HG03280 (cell line): ENCODE data around the gene THEM5.

ENCODE experiments used
- ATAC-seq: cut with Tn5 transposase; IDR thresholded peaks from one replicate; pipeline ENCODE4 v1.9.1; 2021; ENCODE audit warnings: mild to moderate bottlenecking, moderate library complexity; ENCODE audit not compliant: unreplicated experiment

The THEM5 gene

DNA sequence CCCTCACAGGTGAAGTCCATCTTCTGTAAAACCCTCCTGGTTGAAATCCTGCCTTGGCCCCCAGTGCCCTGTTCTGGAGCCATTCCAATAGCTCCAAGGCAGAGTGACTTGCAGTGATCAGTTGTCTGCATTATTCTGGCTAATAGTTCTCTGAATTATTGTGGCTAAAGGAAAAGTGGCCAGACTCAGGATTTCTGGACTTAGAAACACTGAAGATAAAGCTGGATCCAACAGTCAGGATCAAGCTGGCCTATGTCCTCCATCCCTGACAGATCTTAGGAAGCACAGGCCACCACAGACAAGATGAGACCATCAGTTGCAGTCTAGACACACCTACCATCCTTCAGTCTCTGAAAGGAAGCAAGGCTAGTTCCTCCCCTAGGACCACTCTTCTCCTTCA, 13.1 kb downstream of the THEM5 start:
- no peak for ATAC-seq

DNA sequence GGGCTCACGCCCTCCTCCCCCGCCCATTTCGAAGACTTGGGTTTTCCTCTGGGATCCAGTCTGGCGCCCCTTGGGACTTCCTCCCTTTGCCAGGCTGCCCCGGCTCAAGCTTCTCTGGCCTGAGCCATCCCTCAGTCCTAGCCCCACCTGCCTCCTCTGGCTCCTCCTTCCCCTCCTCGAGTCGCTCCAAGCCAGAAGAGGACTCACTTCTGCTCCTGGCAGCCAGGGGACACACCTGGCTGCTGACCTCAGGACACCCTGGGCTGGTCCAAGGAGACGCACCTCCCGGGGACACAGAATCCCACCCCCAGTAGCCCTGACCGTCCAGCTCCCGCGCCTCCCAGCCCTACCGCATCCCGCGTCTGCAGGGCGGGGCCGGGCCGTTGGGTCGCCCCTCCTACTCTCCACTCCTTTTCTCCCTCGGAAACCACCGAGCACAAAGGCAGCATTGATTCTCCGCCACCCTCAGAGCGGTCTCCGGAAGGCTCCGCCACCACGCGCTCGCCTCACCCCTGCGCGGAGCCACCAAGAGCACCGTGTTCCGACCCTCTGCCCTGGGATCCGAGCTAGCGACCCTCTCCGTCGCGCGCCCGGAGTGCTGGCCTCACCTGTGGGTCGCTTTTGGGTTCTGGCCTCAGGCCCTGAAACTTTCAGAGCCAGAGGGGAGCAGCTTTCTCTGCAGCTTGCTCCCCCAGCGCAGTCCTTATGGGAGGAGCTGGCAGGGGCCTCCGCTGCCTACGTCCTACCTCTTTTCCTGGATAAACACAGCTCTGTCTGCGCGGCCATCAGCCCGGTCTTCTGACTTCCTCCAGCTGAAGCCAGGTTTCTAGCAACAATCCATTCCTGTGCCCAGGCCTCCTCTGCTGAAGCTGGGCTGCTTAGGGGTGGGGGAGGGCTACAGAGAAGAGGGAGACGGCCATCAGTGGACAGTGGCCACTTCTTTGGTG, 13.8 kb downstream of the THEM5 start, which contains the start of gene C2CD4D:
Gene C2CD4D, minus strand, starts transcription at position 364 of the 947 bp plus-strand sequence. CDS start 831 bp downstream, outside the sequence.
- no peak for ATAC-seq

DNA sequence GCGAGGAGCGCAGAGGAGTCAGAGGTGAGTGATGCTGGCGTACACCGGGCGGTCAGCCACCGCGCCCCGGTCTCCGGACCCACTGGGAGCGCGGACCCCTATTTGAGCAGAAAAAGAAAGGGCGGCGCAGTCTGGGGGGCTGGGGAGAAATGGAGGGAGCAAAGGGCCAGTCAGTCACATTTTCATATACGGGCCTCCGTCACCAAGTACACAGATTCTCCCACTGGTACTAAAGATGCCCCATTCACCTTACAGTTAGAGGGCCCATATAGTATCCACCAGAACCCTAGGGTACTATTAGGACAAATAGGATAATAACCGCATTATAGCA, 14.5 kb downstream of the THEM5 start:
- ATAC-seq: no peak

DNA sequence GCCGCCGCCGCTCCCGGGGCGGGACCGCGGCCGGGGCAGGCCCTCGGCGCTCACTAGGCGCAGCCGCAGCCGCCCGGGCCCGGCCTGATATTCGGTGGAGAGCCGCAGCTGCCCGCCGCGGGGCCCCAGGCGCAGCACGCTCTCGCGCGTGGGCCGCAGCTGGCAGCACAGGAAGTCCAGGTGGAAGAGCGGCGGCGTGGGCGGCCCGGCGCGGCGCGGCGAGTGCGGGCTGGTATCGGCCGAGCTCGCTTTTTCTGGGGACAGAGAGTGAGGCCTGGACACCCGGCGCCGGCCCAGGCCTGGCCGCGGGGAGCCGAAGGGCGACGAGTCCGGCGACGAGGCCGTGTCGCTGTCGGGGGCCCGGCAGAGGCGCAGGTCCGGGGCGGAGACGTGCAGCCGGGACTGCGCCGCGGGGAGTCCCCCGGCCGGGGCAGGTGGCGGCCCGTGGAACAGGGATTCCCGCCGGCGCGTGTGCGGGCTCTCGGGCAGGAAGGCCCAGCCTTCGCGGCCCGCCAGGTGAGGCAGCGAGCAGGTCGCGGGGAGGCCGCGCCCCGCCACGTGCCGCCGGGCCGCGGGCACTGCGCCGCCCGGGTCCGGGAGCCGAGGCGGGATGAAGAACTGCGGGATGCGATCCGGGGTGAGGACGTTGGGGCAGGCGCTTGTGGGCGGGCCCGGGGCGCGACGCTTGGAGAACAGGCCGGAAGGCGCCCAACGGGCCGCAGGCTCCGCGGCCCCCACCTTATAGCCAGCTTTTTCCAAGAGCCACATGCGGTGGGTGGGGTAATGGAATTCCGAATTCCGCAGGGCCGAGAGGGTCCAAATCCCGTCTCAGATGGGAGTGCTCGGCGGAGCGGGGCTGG, 15.1 kb downstream of the THEM5 start:
- ATAC-seq: no peak

DNA sequence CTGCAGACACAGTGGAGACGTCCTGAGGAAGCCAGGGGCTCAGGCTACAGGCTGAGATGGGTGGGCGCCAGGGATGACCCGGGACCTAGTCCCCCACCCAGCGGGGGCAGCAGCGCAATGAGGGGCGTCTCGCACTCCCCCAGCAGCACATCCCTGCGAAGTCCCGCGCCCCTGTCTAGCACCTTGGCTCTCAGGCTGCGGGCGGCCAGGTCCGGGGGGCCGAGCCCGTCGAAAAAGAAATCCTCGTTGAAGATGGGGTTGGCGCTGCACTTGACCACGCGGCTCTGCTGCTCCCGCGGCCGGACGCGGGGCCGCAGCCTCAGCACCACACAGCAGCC, 15.7 kb downstream of the THEM5 start:
- ATAC-seq: no peak

DNA sequence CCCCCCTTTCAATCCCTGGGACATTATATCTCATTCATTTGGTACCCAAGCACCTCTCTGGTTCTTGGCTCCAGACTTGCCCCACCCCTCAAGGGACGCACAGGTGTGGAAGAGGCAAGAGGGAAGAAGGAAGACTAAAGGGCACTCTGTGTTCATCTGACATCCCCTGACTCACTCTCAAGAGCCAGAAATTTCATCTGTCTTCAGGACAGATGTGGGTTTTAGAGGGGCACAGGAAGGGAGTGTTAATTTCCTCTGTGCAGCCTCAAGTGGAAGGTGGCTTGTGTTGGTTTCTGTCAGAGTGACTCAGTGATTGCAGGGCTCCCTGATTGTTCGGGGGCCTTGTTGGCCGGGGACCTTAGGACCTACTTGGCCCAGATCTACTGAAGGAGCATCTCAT, 16.3 kb downstream of the THEM5 start:
- ATAC-seq: no peak

DNA sequence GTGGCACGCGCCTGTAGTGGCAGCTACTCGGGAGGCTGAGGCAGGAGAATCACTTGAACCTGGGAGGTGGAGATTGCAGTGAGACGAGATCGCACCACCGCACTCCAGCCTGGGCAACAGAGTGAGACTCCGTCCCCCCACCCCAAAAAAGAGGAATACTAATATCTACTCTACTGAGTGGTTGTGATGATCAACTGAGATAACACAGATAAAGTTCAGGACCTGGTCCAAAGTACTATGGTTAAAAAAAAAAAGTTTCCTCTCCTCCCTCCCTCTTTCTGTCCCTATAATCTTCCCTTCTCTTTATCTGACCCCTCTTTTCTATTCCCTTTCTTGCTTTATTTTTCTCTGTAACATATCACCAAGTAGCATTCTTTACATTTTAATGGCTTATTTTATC, 17.9 kb downstream of the THEM5 start:
- ATAC-seq: no peak

DNA sequence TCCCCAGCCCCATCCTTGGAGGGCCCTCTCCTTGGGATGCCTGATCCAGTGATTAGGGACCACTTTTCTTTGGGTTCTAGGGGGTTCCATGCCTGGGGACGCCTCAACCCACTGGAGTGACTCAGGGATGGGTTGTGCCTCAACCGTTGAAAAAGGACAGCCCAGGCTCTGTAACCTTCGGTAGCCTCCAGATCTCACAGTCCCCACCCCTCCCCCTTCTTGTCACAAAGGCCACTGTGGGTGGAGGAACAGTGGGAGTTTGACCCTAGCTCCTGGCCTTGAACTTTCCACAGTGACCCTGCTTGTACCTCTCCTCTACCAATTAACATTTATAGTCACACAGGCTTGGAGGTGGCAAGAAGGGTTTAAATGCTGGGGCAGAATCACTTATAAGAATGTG, 19.3 kb downstream of the THEM5 start:
- no peak for ATAC-seq

DNA sequence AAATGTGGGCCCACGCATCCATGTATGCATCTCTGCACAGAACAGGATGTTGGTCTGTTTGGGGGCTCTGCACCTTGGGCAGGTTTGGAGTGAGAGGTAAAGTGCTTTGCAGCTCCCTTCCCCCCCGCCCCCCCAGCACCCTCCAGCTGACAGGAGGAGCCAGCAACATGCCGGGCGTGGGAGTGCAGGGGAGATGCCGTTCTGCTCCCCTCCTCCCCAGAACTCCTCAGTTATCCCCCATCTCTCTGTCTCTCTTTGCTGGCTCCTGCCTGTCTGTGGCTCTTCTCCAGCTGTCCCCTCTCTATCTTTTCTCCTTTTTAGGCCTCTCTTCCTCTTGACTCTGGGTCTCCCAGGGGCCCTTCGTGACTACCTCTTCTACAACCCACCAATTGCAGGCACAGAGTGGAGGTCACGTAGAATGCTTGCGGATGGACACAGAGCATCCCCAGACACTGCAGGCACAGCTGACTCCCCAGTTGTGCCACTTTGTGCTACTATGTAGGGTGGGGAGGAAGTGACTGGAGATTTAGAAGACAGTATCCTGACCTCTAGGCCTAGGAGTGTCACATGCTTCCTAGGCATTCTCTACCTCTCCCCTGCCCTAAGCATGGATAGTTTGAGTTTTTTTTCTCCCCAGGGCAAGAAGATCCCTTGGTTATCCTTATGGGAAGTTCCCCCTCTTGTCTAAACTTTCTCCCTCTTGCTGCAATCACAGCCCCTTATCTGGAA, 20.2 kb downstream of the THEM5 start:
- no peak for ATAC-seq

DNA sequence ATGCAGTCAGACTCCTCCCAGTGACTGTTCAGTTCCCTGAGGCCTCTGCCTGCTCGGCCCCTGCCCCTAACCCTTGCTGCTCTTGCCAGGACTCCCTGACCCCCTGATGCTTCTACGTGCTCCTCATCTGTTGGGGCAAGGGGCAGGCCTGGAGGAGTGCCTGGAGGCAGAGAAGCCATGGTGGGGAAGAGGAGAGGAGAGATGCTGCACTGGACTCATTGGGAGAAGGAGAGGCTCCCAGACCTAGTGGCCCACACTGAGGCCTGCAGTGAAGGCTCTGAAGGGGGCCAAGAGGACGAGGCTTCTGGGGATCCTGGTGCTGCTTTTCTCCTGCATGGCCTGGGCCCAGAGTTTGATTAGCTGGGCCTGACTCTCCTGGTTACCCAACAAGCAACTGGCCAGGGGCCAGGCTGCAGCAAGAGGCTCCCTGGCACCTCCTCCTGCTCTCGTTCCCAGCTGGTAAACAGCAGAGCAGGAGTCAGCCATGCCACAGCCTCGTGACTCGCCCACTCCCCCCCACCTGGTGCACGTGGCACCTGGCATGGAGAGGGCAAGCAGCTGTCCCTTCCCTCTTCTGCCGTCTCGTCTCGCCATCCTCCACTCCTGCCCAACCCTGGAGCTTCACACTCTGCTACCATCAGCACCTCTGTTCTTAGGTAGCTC, 21.1 kb downstream of the THEM5 start:
- ATAC-seq: no peak

DNA sequence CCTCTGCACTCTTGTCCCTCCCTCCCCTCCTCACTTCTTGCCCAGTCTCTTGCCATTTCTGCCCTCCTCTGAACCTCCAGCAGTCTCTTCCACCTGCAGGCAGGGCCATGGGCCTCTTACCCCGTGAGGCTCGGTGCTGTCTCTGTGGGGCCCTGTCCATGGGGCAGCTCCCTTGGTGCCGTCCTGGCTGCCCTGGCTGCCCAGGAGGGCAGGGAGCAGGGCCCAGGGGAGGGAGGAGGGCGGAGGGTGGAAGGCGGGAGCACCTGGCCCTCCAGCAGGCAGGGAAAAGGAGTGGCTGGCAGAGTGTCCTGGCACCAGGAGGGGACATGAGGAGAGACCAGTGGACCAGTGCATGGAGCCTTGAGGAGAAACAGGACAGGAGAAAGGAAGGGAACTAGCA, 21.9 kb downstream of the THEM5 start, which contains the start of gene RORC:
Gene RORC, minus strand, starts transcription at position 198 of the 400 bp plus-strand sequence. Its CDS starts 38 bp downstream, at position 160.
- ATAC-seq: no peak

DNA sequence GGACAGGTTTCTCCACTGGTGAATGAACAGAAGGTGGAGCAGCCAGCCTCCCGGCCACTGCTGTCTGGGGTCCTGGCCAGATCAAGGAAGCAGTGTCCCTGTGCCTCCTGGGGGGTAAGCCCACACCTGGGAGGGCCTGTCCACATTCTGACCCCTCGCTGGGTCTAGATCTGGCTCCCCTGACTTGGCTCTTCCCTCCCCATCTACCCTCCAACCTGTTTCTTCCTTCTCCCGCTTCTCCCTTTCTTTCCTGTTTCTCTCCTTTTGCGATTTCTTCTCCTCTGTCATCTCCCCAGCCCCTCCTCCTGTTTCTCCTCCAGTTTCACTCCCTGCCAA, 22.3 kb downstream of the THEM5 start:
- no peak for ATAC-seq

DNA sequence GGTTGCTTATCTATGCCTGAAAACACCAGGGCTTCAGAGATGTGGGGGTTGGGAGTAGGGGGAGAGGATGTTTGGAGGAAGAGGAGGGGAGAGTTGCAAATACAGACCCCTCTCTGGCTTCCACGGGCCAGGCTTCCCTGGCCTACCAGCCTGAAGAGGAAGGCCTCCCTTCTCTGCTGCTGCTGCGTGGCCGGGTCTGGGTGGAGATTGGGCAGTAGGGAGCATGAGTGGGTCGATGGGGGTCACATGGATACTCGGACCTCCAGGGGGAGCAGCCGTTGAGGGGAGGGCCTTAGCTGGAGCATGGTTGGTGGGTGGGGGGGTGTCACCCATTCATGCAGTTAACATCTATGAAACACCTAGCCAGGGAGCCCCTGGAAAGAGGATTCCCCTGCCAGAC, 23.5 kb downstream of the THEM5 start:
- no peak for ATAC-seq

DNA sequence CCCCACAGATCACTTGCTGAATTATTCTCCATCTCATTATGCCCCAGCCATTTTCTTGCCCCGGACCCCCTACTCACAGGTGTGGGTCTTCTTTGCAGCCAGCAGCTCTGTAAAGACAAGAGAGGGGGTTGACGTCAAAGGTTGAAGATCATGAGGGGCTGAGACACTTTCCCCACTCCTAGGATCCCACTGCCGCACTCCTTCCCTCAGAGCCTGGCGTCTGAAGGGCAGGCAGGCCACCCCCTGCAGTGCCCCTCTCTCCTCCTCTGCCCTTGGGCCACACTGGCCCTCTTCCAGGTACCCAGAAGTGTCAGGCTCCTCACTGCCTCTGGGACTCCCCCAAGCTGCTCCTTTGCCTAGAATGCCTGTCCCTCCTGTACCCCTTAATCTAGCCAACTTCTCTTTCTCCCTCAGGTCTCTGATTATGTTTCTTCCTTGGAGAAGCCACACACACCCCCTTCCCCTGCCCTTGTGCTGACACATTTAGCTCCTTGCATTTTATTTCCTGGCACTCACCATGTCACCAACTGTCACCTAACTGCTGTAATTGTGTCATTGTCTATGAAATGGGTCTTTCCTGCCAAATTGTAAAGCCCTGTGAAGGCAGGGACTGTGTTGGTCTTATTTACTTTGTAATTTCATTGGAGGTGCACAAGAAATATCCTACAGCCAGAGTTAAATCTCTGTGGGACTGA, 24.0 kb downstream of the THEM5 start:
- no peak for ATAC-seq

DNA sequence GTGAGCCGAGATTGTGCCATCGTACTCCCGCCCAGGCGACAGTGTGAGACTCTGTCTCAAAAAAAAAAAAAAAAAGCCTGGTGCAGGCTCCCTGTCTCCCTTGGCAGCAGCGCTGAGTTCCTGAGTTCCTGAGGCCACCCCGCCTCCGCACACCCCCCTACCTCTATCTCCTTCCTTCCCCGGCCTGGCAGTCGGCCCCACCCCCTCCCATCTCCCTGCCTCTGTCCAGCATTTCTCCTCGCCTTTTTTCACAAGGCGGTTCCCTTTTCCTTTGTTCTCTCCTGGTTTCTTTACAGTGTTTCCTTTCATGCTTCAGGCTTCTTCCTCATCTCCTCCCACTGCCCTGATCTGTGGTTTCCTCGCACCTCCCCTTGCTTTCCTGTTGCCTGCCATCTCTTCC, 24.6 kb downstream of the THEM5 start:
- no peak for ATAC-seq

DNA sequence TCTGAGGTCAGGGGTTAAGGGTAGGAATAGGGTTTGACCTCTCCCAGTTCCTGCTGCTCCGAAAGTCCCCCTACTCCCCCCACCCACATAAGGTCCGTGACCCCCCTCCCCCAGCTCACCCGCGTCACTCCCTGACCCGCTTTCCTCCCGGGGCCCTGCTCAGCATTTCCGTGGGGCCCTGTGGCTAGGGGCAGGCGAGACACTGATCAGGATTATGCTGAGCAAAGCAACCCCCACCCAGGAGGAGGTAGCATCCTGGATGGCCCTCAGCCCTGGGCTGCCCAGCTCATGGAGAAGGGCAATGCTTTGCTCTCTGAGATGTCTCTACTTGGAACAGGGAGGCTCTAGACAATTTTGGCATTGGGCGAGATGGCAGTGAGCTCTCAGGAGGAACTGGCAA, 25.7 kb downstream of the THEM5 start:
- ATAC-seq: no peak

DNA sequence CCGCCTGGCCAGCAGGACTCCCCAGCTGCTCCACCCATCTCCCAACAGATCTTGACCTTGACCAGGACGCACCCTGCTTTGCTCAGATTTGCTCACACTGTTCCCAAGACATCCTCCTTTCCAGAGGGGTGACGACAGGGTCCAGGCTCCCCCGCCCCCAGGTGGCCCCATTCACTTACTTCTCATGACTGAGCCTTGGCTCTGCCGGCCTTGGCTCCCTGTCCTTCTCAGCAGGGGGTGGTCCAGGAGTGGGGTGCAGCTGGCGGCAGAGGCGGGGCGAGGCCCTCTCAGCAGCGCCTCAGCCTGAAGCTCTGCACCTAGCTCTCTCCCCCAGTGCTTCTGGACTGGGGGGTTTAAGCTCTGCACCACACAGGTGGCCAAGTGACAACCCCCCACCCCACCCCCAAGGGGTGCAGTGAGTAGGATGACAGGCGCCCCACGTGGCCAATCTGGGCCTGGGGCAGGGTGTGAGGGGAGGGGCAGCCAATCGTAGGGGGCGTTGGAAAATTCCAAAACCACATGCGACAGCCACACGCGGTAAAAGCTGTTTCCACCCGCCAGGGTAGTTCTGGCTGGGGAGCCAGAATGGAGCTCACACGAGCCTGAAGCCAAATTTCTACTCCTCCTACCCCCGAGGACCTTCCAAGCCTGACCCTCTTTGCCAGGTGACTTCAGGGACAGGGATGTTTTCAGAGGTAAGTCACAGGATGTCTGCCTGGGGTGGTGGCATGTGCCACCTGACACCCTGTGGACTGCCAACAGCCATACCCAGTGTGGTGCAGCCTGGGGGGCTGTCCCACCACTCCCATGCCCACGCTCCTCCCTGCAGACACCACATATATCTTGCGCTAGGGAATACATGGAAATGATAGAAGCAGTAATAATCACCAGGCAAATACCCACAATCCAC, 27.5 kb downstream of the THEM5 start:
- ATAC-seq: no peak

DNA sequence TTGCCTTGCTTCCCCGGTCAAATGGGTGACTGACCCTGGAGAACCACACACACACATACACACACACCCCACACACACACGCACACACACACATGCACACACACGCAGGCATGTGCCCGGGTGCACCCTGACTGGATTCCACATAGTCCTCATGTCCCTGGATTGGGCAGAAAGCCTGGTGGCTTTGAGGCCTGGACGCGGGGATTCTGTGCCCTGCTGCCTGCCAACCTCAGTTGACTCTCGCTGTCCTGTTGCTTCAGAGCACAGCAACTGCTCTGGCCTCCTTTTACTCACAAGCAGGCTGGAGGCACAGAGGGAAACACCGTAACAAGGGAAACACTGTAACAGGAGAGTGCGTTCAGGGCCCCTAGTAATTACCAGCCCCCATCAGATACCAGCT, 28.3 kb downstream of the THEM5 start:
- ATAC-seq: no peak

DNA sequence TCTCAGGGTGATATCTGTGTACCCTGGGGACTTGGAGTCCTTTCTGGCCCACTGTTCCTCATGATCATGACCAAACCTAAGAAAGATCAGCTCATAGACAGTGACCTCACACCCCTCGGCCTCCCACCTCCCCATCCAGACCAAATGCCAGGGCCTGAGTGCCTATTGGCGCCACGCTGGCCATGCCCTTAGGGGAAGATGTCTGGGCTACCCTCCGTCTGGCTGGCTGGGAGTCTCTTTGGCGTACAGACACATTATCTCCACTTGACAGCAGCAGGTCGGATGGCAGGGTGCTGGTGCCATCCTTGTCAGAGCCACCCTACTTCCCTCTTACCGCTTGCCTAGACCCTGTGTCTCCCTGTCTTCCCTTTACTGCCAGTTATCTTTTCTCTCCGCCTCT, 30.3 kb downstream of the THEM5 start:
- no peak for ATAC-seq
